Endodermal cell (in vitro differentiated cells): ENCODE measurements around the gene RALGPS2. TPM values are rescaled to one million over a fixed set of nuclear protein-coding genes. Genes with fewer than 3 reads are reported as not detected.

Experiments used
- DNase-seq: peaks from one replicate; pipeline ENCODE4 v3.0.0-alpha.2; 2017
- H3K27ac ChIP-seq: 2 replicates; pipeline ENCODE4 v1.5.1; 2013; ENCODE audit warnings: mild to moderate bottlenecking, low read depth, low read length, moderate library complexity
- H3K27me3 ChIP-seq: 2 replicates; pipeline ENCODE4 v1.6.1; 2013; ENCODE audit warnings: mild to moderate bottlenecking, low read length, moderate library complexity; ENCODE audit not compliant: insufficient read depth, control insufficient read depth, poor library complexity, severe bottlenecking
- H3K36me3 ChIP-seq: 2 replicates; pipeline ENCODE4 v1.7.0; 2013; ENCODE audit warnings: mild to moderate bottlenecking, low read length, moderate library complexity; ENCODE audit not compliant: control insufficient read depth, insufficient read depth
- H3K4me1 ChIP-seq: one replicate; pipeline ENCODE4 v1.7.0; 2013; ENCODE audit warnings: low read length; ENCODE audit not compliant: control insufficient read depth, insufficient read depth
- H3K4me3 ChIP-seq: 2 replicates; pipeline ENCODE4 v1.5.1; 2013; ENCODE audit warnings: mild to moderate bottlenecking, low read length, moderate library complexity
- H3K9ac ChIP-seq: 2 replicates; pipeline ENCODE4 v1.6.1; 2013; ENCODE audit warnings: mild to moderate bottlenecking, low read length, moderate library complexity; ENCODE audit not compliant: poor library complexity, severe bottlenecking; ENCODE audit errors: extremely low read depth
- H3K9me3 ChIP-seq: 2 replicates; pipeline ENCODE4 v1.6.1; 2013; ENCODE audit warnings: mild to moderate bottlenecking, low read length, moderate library complexity; ENCODE audit not compliant: control insufficient read depth
- H3K27ac Mint-ChIP-seq: 2 replicates; pipeline ENCODE4 v1.8.0; 2020; ENCODE audit warnings: mixed read lengths
- H3K27me3 Mint-ChIP-seq: 2 replicates; pipeline ENCODE4 v1.8.0; 2021; ENCODE audit warnings: mild to moderate bottlenecking, mixed read lengths; ENCODE audit not compliant: insufficient read depth
- H3K36me3 Mint-ChIP-seq: 2 replicates; pipeline ENCODE4 v1.8.0; 2020; ENCODE audit warnings: low read depth, mixed read lengths
- H3K4me1 Mint-ChIP-seq: 2 replicates; pipeline ENCODE4 v1.8.0; 2020; ENCODE audit warnings: mixed read lengths
- H3K4me3 Mint-ChIP-seq: 2 replicates; pipeline ENCODE4 v1.8.0; 2020; ENCODE audit warnings: mild to moderate bottlenecking, moderate library complexity, mixed read lengths
- H3K9me3 Mint-ChIP-seq: 2 replicates; pipeline ENCODE4 v1.8.0; 2020; ENCODE audit warnings: mild to moderate bottlenecking, mixed read lengths
- WGBS, 2 experiments: methylation state at CpG; one replicate each; pipeline versions ENCODE4 v1.1.5 to v1.1.7; 2013; ENCODE audit warnings: missing lambda C conversion rate in 2 of 2, mixed read lengths in 1 of 2; ENCODE audit not compliant: insufficient coverage in 1 of 2, insufficient read length in 1 of 2; 5-methylcytosine and 5-hydroxymethylcytosine counted together
- total RNA-seq, 2 donors: library from RNA; stranded (reverse); fragmentation: NEBNext Ultra II Directional in 1 of 2; extraction: Animal tissue kit (Norgen Biotek cat#: 25700) in 1 of 2; gene quantifications; 2 replicates in 1 of 2; 3 replicates in 1 of 2; pipeline ENCODE4 v1.2.1, GENCODE V29; 2021
- TF ChIP-seq, protein P1 (sequence below): fragments of 200-600 bp; sonication (generic); conservative IDR thresholded peaks from 2 replicates; pipeline ENCODE4 v1.5.0; 2021; ENCODE audit warnings: antibody characterized with exemption, mild to moderate bottlenecking

RALGPS2 gene
- total RNA-seq, 2 donors from 2014 or later = 56.6 to 73.1 TPM

DNA sequence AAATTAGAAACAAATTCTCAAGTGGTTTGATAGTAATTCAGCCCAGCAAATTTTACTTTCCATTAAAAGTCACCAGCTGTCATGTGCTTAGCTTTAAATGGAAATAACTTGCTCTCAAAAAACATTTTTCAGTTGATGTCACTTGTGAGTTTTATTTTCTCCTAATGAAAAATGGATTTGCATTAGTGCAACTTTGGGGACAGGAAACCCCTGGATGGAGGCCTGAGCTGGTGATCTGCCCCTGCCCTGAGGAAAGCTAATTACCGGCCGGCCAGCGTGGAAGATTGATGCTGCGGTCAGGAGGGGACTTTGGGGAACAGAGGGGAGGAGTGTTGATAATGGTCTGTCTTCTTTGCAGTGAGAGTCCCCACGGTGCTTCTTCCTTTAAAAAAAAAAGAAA, 212.7 kb downstream of the RALGPS2 start:
- H3K36me3 ChIP-seq = no peaks in the 10 kb centered on the region
- Mint-ChIP-seq H3K27me3 (no peaks in the 10 kb centered on the region), H3K4me3 (no peak overlapping the region), H3K36me3 (no peaks in the 10 kb centered on the region), H3K4me1 (no peaks in the 10 kb centered on the region), H3K27ac (no peak overlapping the region), H3K9me3 (no peaks in the 10 kb centered on the region)
- peak overlapping the region; percentile 84 for H3K27ac ChIP-seq
- H3K4me1 ChIP-seq = no peaks in the 10 kb centered on the region
- no peak overlapping the region for H3K9ac ChIP-seq
- no peaks in the 10 kb centered on the region for H3K27me3 ChIP-seq
- H3K4me3 ChIP-seq = no peak overlapping the region
- TF ChIP-seq, protein P1, sequence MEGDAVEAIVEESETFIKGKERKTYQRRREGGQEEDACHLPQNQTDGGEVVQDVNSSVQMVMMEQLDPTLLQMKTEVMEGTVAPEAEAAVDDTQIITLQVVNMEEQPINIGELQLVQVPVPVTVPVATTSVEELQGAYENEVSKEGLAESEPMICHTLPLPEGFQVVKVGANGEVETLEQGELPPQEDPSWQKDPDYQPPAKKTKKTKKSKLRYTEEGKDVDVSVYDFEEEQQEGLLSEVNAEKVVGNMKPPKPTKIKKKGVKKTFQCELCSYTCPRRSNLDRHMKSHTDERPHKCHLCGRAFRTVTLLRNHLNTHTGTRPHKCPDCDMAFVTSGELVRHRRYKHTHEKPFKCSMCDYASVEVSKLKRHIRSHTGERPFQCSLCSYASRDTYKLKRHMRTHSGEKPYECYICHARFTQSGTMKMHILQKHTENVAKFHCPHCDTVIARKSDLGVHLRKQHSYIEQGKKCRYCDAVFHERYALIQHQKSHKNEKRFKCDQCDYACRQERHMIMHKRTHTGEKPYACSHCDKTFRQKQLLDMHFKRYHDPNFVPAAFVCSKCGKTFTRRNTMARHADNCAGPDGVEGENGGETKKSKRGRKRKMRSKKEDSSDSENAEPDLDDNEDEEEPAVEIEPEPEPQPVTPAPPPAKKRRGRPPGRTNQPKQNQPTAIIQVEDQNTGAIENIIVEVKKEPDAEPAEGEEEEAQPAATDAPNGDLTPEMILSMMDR = no peak
- WGBS, 2 experiments = 25 to 76% methylated on average over 1 to 5 of the region's 5 CpGs
- H3K9me3 ChIP-seq = no peaks in the 10 kb centered on the region
- DNase-seq = peak; percentile 36

DNA sequence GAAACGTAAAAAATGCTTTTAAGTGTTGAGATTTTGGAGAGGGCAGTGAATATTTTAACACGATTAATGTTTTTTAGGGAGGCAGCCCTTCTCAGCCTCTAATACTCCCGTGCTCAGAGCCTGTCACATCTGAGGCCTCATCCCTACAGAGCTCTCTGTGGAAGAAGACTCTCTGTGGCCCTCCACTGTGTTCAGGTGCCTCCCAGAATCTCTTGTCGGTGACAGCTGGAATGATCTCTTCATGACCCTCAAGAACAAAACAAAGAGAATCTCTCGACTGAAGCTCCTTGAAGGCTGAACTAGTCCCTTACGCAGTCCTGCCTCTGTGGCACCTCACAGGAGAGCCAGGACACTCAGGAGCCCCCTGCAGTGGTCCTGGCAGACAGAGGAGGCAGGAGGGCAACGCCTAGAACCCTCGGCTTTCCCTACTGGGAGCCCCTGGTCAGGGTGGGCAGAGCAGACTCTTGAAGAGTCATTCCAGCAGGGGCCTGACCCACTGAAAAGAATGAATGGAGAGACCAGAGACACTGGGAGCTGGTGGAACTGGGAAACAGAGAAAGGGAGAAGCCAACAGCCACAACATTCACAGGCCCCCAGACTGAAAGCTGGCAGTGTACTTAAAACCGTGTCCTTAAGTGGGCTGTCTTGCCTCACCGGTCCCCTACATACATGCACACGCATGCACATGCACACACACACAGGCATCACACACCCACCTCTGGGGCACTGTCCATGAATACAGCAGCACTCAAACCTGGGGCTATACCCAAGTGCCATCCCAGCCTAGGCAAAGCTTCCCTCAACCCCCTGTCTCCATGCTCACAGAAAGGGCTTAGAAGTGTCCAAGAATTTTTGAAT, 213.3 kb downstream of the RALGPS2 start:
- no peaks in the 10 kb centered on the region for H3K27me3 Mint-ChIP-seq

DNA sequence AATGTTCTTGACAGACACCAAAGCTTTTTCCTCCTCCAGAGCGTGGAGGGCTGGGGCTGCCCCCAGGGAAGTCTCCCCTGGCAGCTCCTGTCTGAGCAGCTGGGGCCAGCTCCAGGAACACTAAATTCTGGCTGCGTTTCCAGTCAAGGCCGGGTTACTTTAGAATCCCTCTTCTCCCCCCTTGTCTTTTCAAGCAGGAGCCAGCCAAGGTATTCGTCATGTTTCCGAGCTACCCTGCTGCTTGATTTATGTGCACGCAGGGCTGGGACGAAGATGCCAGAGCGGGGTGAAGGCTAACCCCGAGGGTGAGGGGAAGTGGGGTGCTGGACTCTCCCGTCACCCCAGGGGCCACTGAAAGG, 213.9 kb downstream of the RALGPS2 start:
- Mint-ChIP-seq H3K4me3 (no peak overlapping the region), H3K36me3 (no peaks in the 10 kb centered on the region), H3K27ac (no peak overlapping the region), H3K9me3 (no peaks in the 10 kb centered on the region), H3K27me3 (no peaks in the 10 kb centered on the region), H3K4me1 (no peaks in the 10 kb centered on the region)
- no peak overlapping the region for H3K9ac ChIP-seq
- peak overlapping the region; percentile 7 for H3K27ac ChIP-seq
- H3K9me3 ChIP-seq = no peaks in the 10 kb centered on the region
- no peak for DNase-seq
- H3K36me3 ChIP-seq = no peaks in the 10 kb centered on the region
- 82 to 90% methylated on average over 4 to 10 of the region's 10 CpGs for WGBS, 2 experiments
- H3K4me1 ChIP-seq = no peaks in the 10 kb centered on the region
- TF ChIP-seq, protein P1 = no peak
- H3K27me3 ChIP-seq = no peaks in the 10 kb centered on the region
- no peak overlapping the region for H3K4me3 ChIP-seq

More for the DNA sequence above, 213.3 kb downstream of the RALGPS2 start:
- Histone ChIP-seq H3K27ac (peak overlapping the region; percentile 84), H3K27me3 (no peaks in the 10 kb centered on the region), H3K9ac (no peak overlapping the region), H3K36me3 (no peaks in the 10 kb centered on the region), H3K9me3 (no peaks in the 10 kb centered on the region), H3K4me3 (no peak overlapping the region), H3K4me1 (no peaks in the 10 kb centered on the region)
- no peaks in the 10 kb centered on the region for H3K36me3 Mint-ChIP-seq
- no peaks in the 10 kb centered on the region for H3K4me1 Mint-ChIP-seq
- H3K27ac Mint-ChIP-seq = no peak overlapping the region
- 80 to 86% methylated on average over 11 of the region's 11 CpGs for WGBS, 2 experiments
- TF ChIP-seq, protein P1 = no peak
- peak; percentile 44 for DNase-seq
- H3K4me3 Mint-ChIP-seq = no peak overlapping the region
- no peaks in the 10 kb centered on the region for H3K9me3 Mint-ChIP-seq
